IMR-90 (cell line): ENCODE results near the gene WFDC5. TPM values are rescaled to one million over a fixed set of nuclear protein-coding genes. Genes with fewer than 3 reads are reported as not detected.

Source experiments
- ATAC-seq: fragments of 200-7000 bp; cut with Tn5 transposase; 2 replicates; pipeline ENCODE4 v1.9.1; 2020; ENCODE audit warnings: low read depth, mild to moderate bottlenecking, moderate library complexity
- BruUV-seq: library from RNA; stranded (reverse); fragments of 400-500 nt; replicated peaks from 2 replicates; lab custom pipeline; 2021; lab: Mats Ljungman, UMichigan
- CTCF ChIA-PET: fragments of 300-600 bp; formaldehyde crosslinking; extraction: SDS; loops from one replicate; lab custom pipeline; 2021; ENCODE audit warnings: antibody characterized with exemption; lab: Yijun Ruan, JAX
- POLR2A ChIA-PET: fragments of 300-600 bp; sonication (Branson Sonifier 250); formaldehyde crosslinking; loops from one replicate; lab custom pipeline; 2022; ENCODE audit warnings: antibody characterized with exemption; ENCODE audit not compliant: unreplicated experiment; lab: Charles Lee
- DNase-seq: peaks from one replicate; pipeline ENCODE4 v3.0.0; 2013
- H2AFZ ChIP-seq: replicated peaks from 2 replicates; pipeline ENCODE3; 2013; ENCODE audit warnings: low read length, mild to moderate bottlenecking; ENCODE audit not compliant: poor library complexity
- H2AK5ac ChIP-seq: 2 replicates; pipeline ENCODE4 v1.6.1; 2013; ENCODE audit warnings: low read depth, low read length, inconsistent platforms
- H2AK9ac ChIP-seq: replicated peaks from 2 replicates; pipeline ENCODE3; 2013; ENCODE audit warnings: mild to moderate bottlenecking, low read depth, low read length, moderate library complexity; ENCODE audit not compliant: poor library complexity
- H2BK120ac ChIP-seq: 2 replicates; pipeline ENCODE4 v1.6.1; 2013; ENCODE audit warnings: low read depth, low read length, inconsistent platforms
- H2BK15ac ChIP-seq: 3 replicates; pipeline ENCODE4 v1.6.1; 2013; ENCODE audit warnings: low read depth, low read length, inconsistent platforms
- H2BK20ac ChIP-seq: 2 replicates; pipeline ENCODE4 v1.6.1; 2013; ENCODE audit warnings: low read depth, mild to moderate bottlenecking, inconsistent platforms, low read length, moderate library complexity
- H2BK5ac ChIP-seq: 2 replicates; pipeline ENCODE4 v1.6.1; 2013; ENCODE audit warnings: mild to moderate bottlenecking, low read depth, low read length, inconsistent platforms; ENCODE audit not compliant: poor library complexity, severe bottlenecking
- H3K14ac ChIP-seq: replicated peaks from 2 replicates; pipeline ENCODE4 v1.6.1; 2013; ENCODE audit warnings: low read depth, low read length, inconsistent platforms
- H3K18ac ChIP-seq: 2 replicates; pipeline ENCODE4 v1.6.1; 2013; ENCODE audit warnings: low read depth, low read length, control low read depth
- H3K23ac ChIP-seq: 2 replicates; pipeline ENCODE4 v1.6.1; 2013; ENCODE audit warnings: low read depth, low read length, inconsistent platforms
- H3K27ac ChIP-seq: 2 replicates; pipeline ENCODE4 v1.5.1; 2013; ENCODE audit warnings: mild to moderate bottlenecking, control low read depth, low read length; ENCODE audit not compliant: insufficient read depth
- H3K27me3 ChIP-seq: 2 replicates; pipeline ENCODE4 v1.6.1; 2013; ENCODE audit warnings: low read length; ENCODE audit not compliant: control insufficient read depth, insufficient read depth
- H3K36me3 ChIP-seq: 2 replicates; pipeline ENCODE4 v1.6.1; 2013; ENCODE audit warnings: low read length, mixed read lengths; ENCODE audit not compliant: control insufficient read depth, insufficient read depth
- H3K4ac ChIP-seq: 2 replicates; pipeline ENCODE4 v1.6.1; 2013; ENCODE audit warnings: low read depth, low read length, inconsistent platforms
- H3K4me1 ChIP-seq: 2 replicates; pipeline ENCODE4 v1.6.1; 2013; ENCODE audit warnings: low read length, mixed read lengths; ENCODE audit not compliant: control insufficient read depth, insufficient read depth
- H3K4me2 ChIP-seq: 2 replicates; pipeline ENCODE4 v1.6.1; 2013; ENCODE audit warnings: low read depth, mild to moderate bottlenecking, control low read depth, low read length, moderate library complexity
- H3K4me3 ChIP-seq: 2 replicates; pipeline ENCODE4 v1.5.1; 2013; ENCODE audit warnings: low read depth, mild to moderate bottlenecking, control low read depth, low read length, moderate library complexity; ENCODE audit not compliant: insufficient read depth
- H3K56ac ChIP-seq: 2 replicates; pipeline ENCODE4 v1.6.1; 2013; ENCODE audit warnings: low read length, inconsistent platforms; ENCODE audit not compliant: insufficient read depth; ENCODE audit errors: extremely low read depth
- H3K79me1 ChIP-seq, 2 experiments: 2 replicates each; pipeline ENCODE4 v1.6.1; 2013; ENCODE audit warnings: low read length in 2 of 2, inconsistent platforms in 1 of 2, low read depth in 1 of 2
- H3K9ac ChIP-seq: 2 replicates; pipeline ENCODE4 v1.6.1; 2013; ENCODE audit warnings: low read depth, low read length, control low read depth
- H3K9me1 ChIP-seq: 2 replicates; pipeline ENCODE4 v1.6.1; 2013; ENCODE audit warnings: low read length, inconsistent platforms; ENCODE audit not compliant: insufficient read depth
- H3K9me3 ChIP-seq: 2 replicates; pipeline ENCODE4 v1.6.1; 2013; ENCODE audit warnings: low read length; ENCODE audit not compliant: control insufficient read depth, insufficient read depth
- H4K20me1 ChIP-seq: 2 replicates; pipeline ENCODE4 v1.6.1; 2013; ENCODE audit warnings: low read length, inconsistent platforms; ENCODE audit not compliant: insufficient read depth
- H4K5ac ChIP-seq: 2 replicates; pipeline ENCODE4 v1.6.1; 2013; ENCODE audit warnings: mild to moderate bottlenecking, low read depth, low read length, control low read depth
- H4K8ac ChIP-seq, 2 experiments: 2 replicates each; pipeline ENCODE4 v1.6.1; 2013; ENCODE audit warnings: low read depth in 2 of 2, low read length in 2 of 2, control low read depth in 1 of 2, inconsistent platforms in 1 of 2
- H4K91ac ChIP-seq: 2 replicates; pipeline ENCODE4 v1.6.1; 2013; ENCODE audit warnings: low read depth, low read length, inconsistent platforms; ENCODE audit not compliant: insufficient read depth
- BHLHE40 ChIP-seq: fragments of 150-350 bp; IDR thresholded peaks from 2 replicates; pipeline ENCODE4 v1.6.1; 2016; ENCODE audit warnings: mild to moderate bottlenecking, low read depth, low read length
- CEBPB ChIP-seq: IDR thresholded peaks from 2 replicates; pipeline ENCODE4 v1.6.1; 2012; ENCODE audit warnings: low read depth, low read length, improper control_type of control experiment
- CHD1 ChIP-seq: IDR thresholded peaks from 2 replicates; pipeline ENCODE4 v1.6.1; 2012; ENCODE audit warnings: low read depth, low read length, improper control_type of control experiment
- MAFK ChIP-seq: IDR thresholded peaks from 2 replicates; pipeline ENCODE4 v1.6.1; 2012; ENCODE audit warnings: low read depth, low read length, improper control_type of control experiment
- MXI1 ChIP-seq: IDR thresholded peaks from 2 replicates; pipeline ENCODE4 v1.6.1; 2012; ENCODE audit warnings: low read depth, mild to moderate bottlenecking, low read length, moderate library complexity, borderline replicate concordance
- POLR2A ChIP-seq: IDR thresholded peaks from 2 replicates; pipeline ENCODE4 v1.6.1; 2012; ENCODE audit warnings: mild to moderate bottlenecking, low read depth, low read length
- RAD21 ChIP-seq: IDR thresholded peaks from 2 replicates; pipeline ENCODE4 v1.6.1; 2012; ENCODE audit warnings: low read length, improper control_type of control experiment
- RFX5 ChIP-seq: IDR thresholded peaks from 2 replicates; pipeline ENCODE4 v1.8.0; 2012; ENCODE audit warnings: low read depth, mild to moderate bottlenecking, low read length, moderate library complexity
- SMC3 ChIP-seq: fragments of 150-350 bp; IDR thresholded peaks from 2 replicates; pipeline ENCODE4 v1.6.1; 2016; ENCODE audit warnings: low read depth, mild to moderate bottlenecking, antibody characterized with exemption, low read length, moderate library complexity
- WGBS, 2 experiments: methylation state at CpG; one replicate each; pipeline versions ENCODE4 v1.1.5 to v1.1.7; 2013; ENCODE audit warnings: missing lambda C conversion rate in 2 of 2; ENCODE audit not compliant: insufficient read length in 1 of 2; ENCODE audit errors: extremely low coverage in 2 of 2; 5-methylcytosine and 5-hydroxymethylcytosine counted together
- dilution Hi-C: fragments of 300-500 bp; cut with HindIII; formaldehyde crosslinking; loops from one replicate; pipeline ENCODE4 v1.14.3; 2018; ENCODE audit warnings: low sequenced_read_pairs; ENCODE audit not compliant: unreplicated experiment
- in situ Hi-C: fragments of 300-500 bp; cut with MboI; formaldehyde crosslinking; loops from 3 replicates; pipeline ENCODE4 v1.14.3; 2019; ENCODE audit warnings: low sequenced_read_pairs, inconsistent platforms, mixed read lengths
- intact Hi-C: fragments of 100-400 bp; cut with micrococcal nuclease; formaldehyde crosslinking; loops from 2 replicates; pipeline ENCODE4 v1.10.0; 2022
- polyA plus RNA-seq, 3 experiments: library from polyadenylated mRNA; depleted of rRNA; stranded (reverse); fragments of >200 nt; gene quantifications; 2 replicates each; pipeline ENCODE4 v1.2.3, GENCODE V29; 2012; ENCODE audit warnings: low replicate concordance in 1 of 3
- total RNA-seq: library from RNA; depleted of rRNA; stranded (reverse); fragments of >200 nt; gene quantifications from 2 replicates; pipeline ENCODE4 v1.2.3, GENCODE V29; 2012
- TF ChIP-seq, protein P1 (sequence below): conservative IDR thresholded peaks from 2 replicates; pipeline ENCODE4 v1.5.1; 2012; ENCODE audit warnings: mild to moderate bottlenecking, low read depth, low read length, improper control_type of control experiment
- TF ChIP-seq, protein P2 (sequence below): fragments of 150-350 bp; IDR thresholded peaks from 2 replicates; pipeline ENCODE4 v1.6.1; 2017; ENCODE audit warnings: mild to moderate bottlenecking, antibody characterized with exemption, low read length, low read depth

The WFDC5 gene
- total and polyA plus RNA-seq, 2 of the 4 experiments (the other 2 are of a cell fraction) = not detected

DNA sequence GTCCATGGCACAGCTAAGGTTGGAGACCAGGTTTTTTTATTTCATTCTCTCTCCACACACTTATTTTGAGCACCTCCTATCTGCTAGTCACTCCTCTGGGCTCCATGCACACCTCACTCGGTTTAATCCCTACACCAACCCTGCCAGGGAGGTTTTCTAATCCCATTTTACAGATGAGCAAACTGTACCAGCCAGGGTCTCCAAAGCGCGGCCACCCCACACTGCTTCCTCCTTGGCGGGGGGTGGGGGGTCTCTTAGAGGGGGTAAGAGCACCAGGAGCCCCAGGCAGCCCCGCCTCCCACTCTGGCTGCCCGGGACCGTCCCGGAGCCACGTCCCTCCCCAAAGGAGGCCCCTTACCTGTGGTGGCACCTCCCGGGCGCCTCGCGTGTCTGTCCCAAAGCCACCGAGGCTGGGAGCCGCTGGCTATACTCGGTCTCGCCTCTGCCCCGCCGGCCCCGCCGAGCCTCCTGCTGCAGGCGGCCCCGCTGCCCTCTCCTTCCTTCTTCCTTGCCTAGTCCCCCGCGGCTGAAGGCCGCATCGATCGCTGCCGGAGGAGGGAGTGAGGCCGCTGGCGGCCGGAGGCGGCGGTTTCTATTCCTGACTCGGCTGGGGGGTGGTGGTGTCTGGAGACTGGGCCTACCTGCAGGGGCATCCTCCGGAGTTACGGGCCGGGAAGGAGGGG lies 14.3 kb downstream of the WFDC5 start, which contains the start of gene KCNS1:
Gene KCNS1 (minus strand): TSS at position 565 of the 683 bp plus-strand sequence. CDS start 1,891 bp downstream, outside the sequence.
- no peak within 1 kb of the TSS for H3K9ac ChIP-seq
- peak within 1 kb of the TSS; percentile 22; the same call in 1 of the 2 replicates for H3K4me2 ChIP-seq
- no TSS peak for BruUV-seq
- no peaks in the 10 kb centered on the region for H3K36me3 ChIP-seq
- H2BK120ac ChIP-seq = no peak within 1 kb of the TSS
- H2BK15ac ChIP-seq = no peak within 1 kb of the TSS
- H4K5ac ChIP-seq = no peak within 1 kb of the TSS
- no peak within 1 kb of the TSS for H4K91ac ChIP-seq
- intact Hi-C loops = no loop called here
- H3K14ac ChIP-seq = no peak within 1 kb of the TSS
- H3K4ac ChIP-seq = no peak within 1 kb of the TSS
- no peaks in the 10 kb centered on the region for H3K79me1 ChIP-seq
- no peak within 1 kb of the TSS for H4K8ac ChIP-seq
- no peak within 1 kb of the TSS for H3K18ac ChIP-seq
- no peak within 1 kb of the TSS for H2BK20ac ChIP-seq
- CTCF ChIA-PET = interaction anchor here (2.5 kb wide), 1 partner anchor 57 kb away, joined by 11 read pairs; no protein-coding TSS in a partner anchor
- no peak within 1 kb of the TSS for H3K27ac ChIP-seq
- H3K9me3 ChIP-seq = peaks cover 6% of the 10 kb centered on the region; the same call in 1 of the 2 replicates
- TF ChIP-seq MXI1 (no peak), CHD1 (no peak), MAFK (no peak), BHLHE40 (no peak), SMC3 (no peak), CEBPB (no peak), POLR2A (no peak), RAD21 (no peak), RFX5 (no peak)
- TF ChIP-seq, protein P1, sequence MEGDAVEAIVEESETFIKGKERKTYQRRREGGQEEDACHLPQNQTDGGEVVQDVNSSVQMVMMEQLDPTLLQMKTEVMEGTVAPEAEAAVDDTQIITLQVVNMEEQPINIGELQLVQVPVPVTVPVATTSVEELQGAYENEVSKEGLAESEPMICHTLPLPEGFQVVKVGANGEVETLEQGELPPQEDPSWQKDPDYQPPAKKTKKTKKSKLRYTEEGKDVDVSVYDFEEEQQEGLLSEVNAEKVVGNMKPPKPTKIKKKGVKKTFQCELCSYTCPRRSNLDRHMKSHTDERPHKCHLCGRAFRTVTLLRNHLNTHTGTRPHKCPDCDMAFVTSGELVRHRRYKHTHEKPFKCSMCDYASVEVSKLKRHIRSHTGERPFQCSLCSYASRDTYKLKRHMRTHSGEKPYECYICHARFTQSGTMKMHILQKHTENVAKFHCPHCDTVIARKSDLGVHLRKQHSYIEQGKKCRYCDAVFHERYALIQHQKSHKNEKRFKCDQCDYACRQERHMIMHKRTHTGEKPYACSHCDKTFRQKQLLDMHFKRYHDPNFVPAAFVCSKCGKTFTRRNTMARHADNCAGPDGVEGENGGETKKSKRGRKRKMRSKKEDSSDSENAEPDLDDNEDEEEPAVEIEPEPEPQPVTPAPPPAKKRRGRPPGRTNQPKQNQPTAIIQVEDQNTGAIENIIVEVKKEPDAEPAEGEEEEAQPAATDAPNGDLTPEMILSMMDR = no peak; the same call in 1 of the 2 replicates
- TF ChIP-seq, protein P2, sequence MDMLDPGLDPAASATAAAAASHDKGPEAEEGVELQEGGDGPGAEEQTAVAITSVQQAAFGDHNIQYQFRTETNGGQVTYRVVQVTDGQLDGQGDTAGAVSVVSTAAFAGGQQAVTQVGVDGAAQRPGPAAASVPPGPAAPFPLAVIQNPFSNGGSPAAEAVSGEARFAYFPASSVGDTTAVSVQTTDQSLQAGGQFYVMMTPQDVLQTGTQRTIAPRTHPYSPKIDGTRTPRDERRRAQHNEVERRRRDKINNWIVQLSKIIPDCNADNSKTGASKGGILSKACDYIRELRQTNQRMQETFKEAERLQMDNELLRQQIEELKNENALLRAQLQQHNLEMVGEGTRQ = no peak
- H2BK5ac ChIP-seq = no peak within 1 kb of the TSS
- DNase-seq (no peak), ATAC-seq (peak; percentile 51)
- no peak within 1 kb of the TSS for H3K4me3 ChIP-seq
- no peak within 1 kb of the TSS for H3K23ac ChIP-seq
- peaks cover 4% of the 10 kb centered on the region; the same call in 1 of the 2 replicates for H3K4me1 ChIP-seq
- dilution Hi-C loops = no loop called here
- no peaks in the 10 kb centered on the region for H4K20me1 ChIP-seq
- H3K56ac ChIP-seq = no peak within 1 kb of the TSS
- no peak within 1 kb of the TSS for H2AK5ac ChIP-seq
- no peaks in the 10 kb centered on the region for H3K9me1 ChIP-seq
- peaks cover 46% of the 10 kb centered on the region for H3K27me3 ChIP-seq
- H2AFZ ChIP-seq = peak within 1 kb of the TSS; percentile 67
- no peak within 1 kb of the TSS for H2AK9ac ChIP-seq
- WGBS, 2 experiments = 3% methylated on average over 11 of the region's 38 CpGs; no CpG with 5 or more reads in 1 of the 2 experiments
- in situ Hi-C loops = loop anchor here (25.0 kb wide), 1 partner anchor 187 kb away; no protein-coding TSS in a partner anchor
- POLR2A ChIA-PET = no interaction called here
